Thymus (tissue), 11 donors: ENCODE measurements around the gene COL6A1. TPM values are rescaled to one million over a fixed set of nuclear protein-coding genes. Genes with fewer than 3 reads are reported as not detected.

Experiments used
- DNase-seq, 9 donors: peaks; one replicate each; pipeline ENCODE4 v3.0.0-alpha.2; 2013; ENCODE audit warnings: low spot score in 9 of 9, low read depth in 6 of 9, missing footprints in 1 of 9
- H3K27ac ChIP-seq, 2 donors: one replicate each; pipeline ENCODE4 v1.5.1; 2013; ENCODE audit warnings: control low read depth in 1 of 2, low read depth in 1 of 2, low read length in 1 of 2, mild to moderate bottlenecking in 1 of 2, moderate library complexity in 1 of 2
- H3K27me3 ChIP-seq, 2 donors: one replicate each; pipeline ENCODE4 v1.5.1; 2013; ENCODE audit warnings: low read length in 1 of 2; ENCODE audit not compliant: control insufficient read depth in 2 of 2, insufficient read depth in 1 of 2
- H3K36me3 ChIP-seq, 2 donors: one replicate each; pipeline ENCODE4 v1.5.1; 2013; ENCODE audit warnings: low read length in 1 of 2, mild to moderate bottlenecking in 1 of 2, moderate library complexity in 1 of 2; ENCODE audit not compliant: control insufficient read depth in 2 of 2, insufficient read depth in 2 of 2
- H3K4me1 ChIP-seq, 2 donors: one replicate each; pipeline ENCODE4 v1.5.1; 2013; ENCODE audit warnings: low read length in 2 of 2; ENCODE audit not compliant: control insufficient read depth in 2 of 2, insufficient read depth in 2 of 2
- H3K4me3 ChIP-seq, 2 donors: one replicate each; pipeline ENCODE4 v1.5.1; 2013; ENCODE audit warnings: low read length in 2 of 2, control low read depth in 1 of 2, mild to moderate bottlenecking in 1 of 2
- H3K9me3 ChIP-seq, 2 donors: one replicate each; pipeline ENCODE4 v1.5.1; 2013; ENCODE audit warnings: low read length in 1 of 2, mild to moderate bottlenecking in 1 of 2; ENCODE audit not compliant: control insufficient read depth in 2 of 2, insufficient read depth in 1 of 2
- WGBS: extraction: QIAGEN DNeasy Blood & Tissue Kit; methylation state at CpG from one replicate; pipeline ENCODE4 v1.1.7; 2013; 5-methylcytosine and 5-hydroxymethylcytosine counted together
- polyA plus RNA-seq: library from polyadenylated mRNA; stranded (reverse); fragments of 200-250 nt; gene quantifications from one replicate; pipeline ENCODE4 v1.2.3, GENCODE V29; 2013
- total RNA-seq: library from RNA; stranded (reverse); fragments of 120-200 nt; gene quantifications from one replicate; pipeline ENCODE4 v1.2.4, GENCODE V29; 2013
- donor health status: healthy.

COL6A1 gene
- total and polyA plus RNA-seq, 2 donors = 39.0 to 115 TPM

- Histone ChIP-seq H3K36me3 (peaks cover 0 to 25% of the 10 kb centered on the region in 2 donors), H3K9me3 (peaks cover 14 to 25% of the 10 kb centered on the region in 2 donors), H3K27ac (no peak overlapping the region), H3K27me3 (no peaks in the 10 kb centered on the region), H3K4me1 (peaks cover 0 to 4% of the 10 kb centered on the region in 2 donors), H3K4me3 (no peak overlapping the region)
- DNase-seq = no peak
- WGBS = 96% methylated on average over 17 of the region's 17 CpGs
Observed at GRCh38 chr21:45938811-45939520, 42.6 kb upstream of the COL6A1 start.

- no peak for DNase-seq
- WGBS = 91% methylated on average over 15 of the region's 15 CpGs
- Histone ChIP-seq H3K9me3 (peaks cover 14 to 19% of the 10 kb centered on the region in 2 donors), H3K36me3 (peaks cover 0 to 24% of the 10 kb centered on the region in 2 donors), H3K27ac (no peak overlapping the region), H3K4me3 (no peak overlapping the region), H3K27me3 (no peaks in the 10 kb centered on the region), H3K4me1 (peaks cover 0 to 4% of the 10 kb centered on the region in 2 donors)
Observed at GRCh38 chr21:45939521-45940045, 42.0 kb upstream of the COL6A1 start.

GRCh38 chr21:45940091-45940490 is 41.5 kb upstream of the COL6A1 start:
- WGBS = 99% methylated on average over 20 of the region's 20 CpGs
- Histone ChIP-seq H3K27me3 (no peaks in the 10 kb centered on the region), H3K4me3 (no peak overlapping the region), H3K9me3 (peaks cover 9 to 14% of the 10 kb centered on the region in 2 donors), H3K4me1 (peaks cover 0 to 4% of the 10 kb centered on the region in 2 donors), H3K27ac (no peak overlapping the region), H3K36me3 (peaks cover 0 to 19% of the 10 kb centered on the region in 2 donors)
- DNase-seq = no peak

- Histone ChIP-seq H3K27me3 (no peaks in the 10 kb centered on the region), H3K36me3 (peaks cover 0 to 13% of the 10 kb centered on the region in 2 donors), H3K4me3 (no peak overlapping the region), H3K9me3 (peaks cover 3 to 7% of the 10 kb centered on the region in 2 donors), H3K27ac (no peak overlapping the region), H3K4me1 (peaks cover 0 to 4% of the 10 kb centered on the region in 2 donors)
- WGBS = 91% methylated on average over 23 of the region's 23 CpGs
- no peak for DNase-seq
Observed at GRCh38 chr21:45940621-45941337, 40.8 kb upstream of the COL6A1 start.

GRCh38 chr21:45941338-45941710 is 40.2 kb upstream of the COL6A1 start:
- no peaks in the 10 kb centered on the region for H3K27me3 ChIP-seq
- H3K9me3 ChIP-seq = peaks cover 0 to 1% of the 10 kb centered on the region in 2 donors
- WGBS = 94% methylated on average over 14 of the region's 14 CpGs
- no peak overlapping the region for H3K27ac ChIP-seq
- H3K4me1 ChIP-seq = peaks cover 0 to 4% of the 10 kb centered on the region in 2 donors
- no peak for DNase-seq
- peaks cover 0 to 8% of the 10 kb centered on the region in 2 donors for H3K36me3 ChIP-seq
- H3K4me3 ChIP-seq = no peak overlapping the region

GRCh38 chr21:45941717-45942546 is 39.6 kb upstream of the COL6A1 start:
- no peaks in the 10 kb centered on the region for H3K27me3 ChIP-seq
- peaks cover 0 to 4% of the 10 kb centered on the region in 2 donors for H3K4me1 ChIP-seq
- DNase-seq = no peak
- no peak overlapping the region for H3K27ac ChIP-seq
- no peaks in the 10 kb centered on the region for H3K9me3 ChIP-seq
- peaks cover 0 to 4% of the 10 kb centered on the region in 2 donors for H3K36me3 ChIP-seq
- no peak overlapping the region for H3K4me3 ChIP-seq
- 92% methylated on average over 32 of the region's 32 CpGs for WGBS

GRCh38 chr21:45942755-45943629 is 38.6 kb upstream of the COL6A1 start:
- Histone ChIP-seq H3K27ac (no peak overlapping the region), H3K27me3 (no peaks in the 10 kb centered on the region), H3K4me1 (no peaks in the 10 kb centered on the region), H3K4me3 (no peak overlapping the region), H3K9me3 (no peaks in the 10 kb centered on the region), H3K36me3 (peaks cover 0 to 4% of the 10 kb centered on the region in 2 donors)
- DNase-seq = no peak
- 84% methylated on average over 20 of the region's 20 CpGs for WGBS
